Measurements from ENCODE around the gene CDH26.
"Not testable (repeated sequence)": the region's sequence is repeated elsewhere in the genome, so short reads cannot be mapped to it uniquely, and the experiment has no call there.

Gene CDH26

DNA sequence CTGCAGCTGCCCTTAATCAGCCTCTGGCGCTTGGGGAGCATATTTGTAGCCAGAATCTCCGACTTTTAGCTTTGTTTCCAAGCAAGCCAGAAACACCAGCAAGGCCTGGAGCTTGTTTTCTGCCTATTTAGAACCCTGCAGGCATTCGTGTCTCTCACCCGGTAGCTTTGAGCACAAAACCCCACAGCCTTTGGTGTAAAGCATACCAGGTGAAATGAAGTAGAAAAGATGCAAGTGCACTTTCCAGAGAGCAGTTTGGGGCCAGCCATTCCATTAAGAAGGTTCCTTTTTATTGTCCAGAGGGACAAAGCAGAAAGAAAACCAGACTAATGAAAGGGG lies 17.3 kb upstream of the CDH26 start:
- no peak for DNase-seq (ENCODE audit: low spot score)

DNA sequence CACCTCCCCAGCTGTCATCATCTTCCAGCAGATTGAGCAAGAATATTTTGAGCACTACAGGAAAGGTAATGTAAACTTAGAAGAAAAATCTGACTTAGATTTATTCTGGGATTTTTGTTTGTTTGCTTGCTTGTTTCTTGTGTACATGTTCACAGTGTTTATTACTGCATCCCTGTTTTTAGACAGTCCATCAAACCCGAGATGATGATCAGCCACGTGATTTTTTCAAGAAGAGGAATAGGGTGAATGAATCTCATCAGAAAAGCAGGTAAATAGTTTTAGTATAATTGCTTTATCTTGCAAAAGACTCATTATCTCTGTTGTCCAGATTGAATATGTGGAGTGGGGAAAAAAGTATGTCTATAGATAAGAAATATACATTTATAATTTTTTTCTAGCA lies 16.0 kb upstream of the CDH26 start:
- DNase-seq (ENCODE audit: low spot score): no peak

GRCh38 chr20:59944726-59945125 lies 13.5 kb upstream of the CDH26 start:
- DNase-seq (ENCODE audit: low spot score): no peak

DNA sequence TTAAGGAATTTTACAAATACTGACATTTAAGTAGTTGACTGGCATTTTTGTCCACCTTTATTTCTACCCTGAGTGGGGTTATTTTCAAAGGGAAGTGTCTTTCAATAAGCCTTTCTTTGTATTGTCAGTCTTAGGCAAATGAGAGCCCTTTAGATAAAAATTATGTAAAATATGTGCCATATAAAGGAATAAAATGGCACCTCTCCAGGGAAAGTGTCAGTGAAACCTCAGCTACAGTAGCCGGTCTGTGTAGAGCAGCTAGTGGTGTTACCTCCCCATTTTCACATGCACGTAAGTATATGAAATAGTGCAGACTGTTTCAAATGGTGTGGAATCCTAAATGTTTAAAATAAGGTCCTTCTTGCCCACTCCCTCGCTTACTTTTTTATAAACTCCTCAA lies 13.0 kb upstream of the CDH26 start:
- no peak for DNase-seq (ENCODE audit: low spot score)

GRCh38 chr20:59945731-59946130 lies 12.5 kb upstream of the CDH26 start:
- DNase-seq (ENCODE audit: low spot score): no peak

- DNase-seq (ENCODE audit: low spot score): no peak
These were observed 10.8 kb upstream of the CDH26 start for GRCh38 chr20:59947376-59947775.

DNA sequence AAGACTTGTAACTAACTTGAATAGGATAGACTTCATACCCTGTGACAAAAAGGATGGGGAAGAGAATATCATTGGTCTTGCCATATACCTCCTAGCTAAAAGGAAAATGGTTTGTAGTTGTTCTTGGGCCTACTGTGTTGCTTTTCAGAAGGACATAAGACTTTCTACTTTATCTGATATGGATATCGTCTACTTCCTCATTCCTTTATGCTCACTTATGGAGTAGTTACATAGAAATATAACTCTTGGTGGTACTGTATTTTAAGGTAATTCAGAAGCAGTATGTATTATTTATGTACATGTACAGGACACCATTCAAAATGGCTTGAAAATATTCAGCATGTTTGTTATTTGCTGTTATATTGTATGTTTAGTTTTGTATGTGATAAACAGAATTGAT lies 10.0 kb upstream of the CDH26 start:
- no peak for DNase-seq (ENCODE audit: low spot score)

- DNase-seq (ENCODE audit: low spot score): no peak
These were observed 9.1 kb upstream of the CDH26 start for GRCh38 chr20:59948828-59949720.

GRCh38 chr20:59949911-59950310 lies 8.3 kb upstream of the CDH26 start:
- DNase-seq (ENCODE audit: low spot score): no peak

GRCh38 chr20:59954718-59955117 lies 3.5 kb upstream of the CDH26 start:
- DNase-seq (ENCODE audit: low spot score): no peak

- no peak for DNase-seq (ENCODE audit: low spot score)
These were observed 3.0 kb upstream of the CDH26 start for GRCh38 chr20:59955131-59955796.

DNA sequence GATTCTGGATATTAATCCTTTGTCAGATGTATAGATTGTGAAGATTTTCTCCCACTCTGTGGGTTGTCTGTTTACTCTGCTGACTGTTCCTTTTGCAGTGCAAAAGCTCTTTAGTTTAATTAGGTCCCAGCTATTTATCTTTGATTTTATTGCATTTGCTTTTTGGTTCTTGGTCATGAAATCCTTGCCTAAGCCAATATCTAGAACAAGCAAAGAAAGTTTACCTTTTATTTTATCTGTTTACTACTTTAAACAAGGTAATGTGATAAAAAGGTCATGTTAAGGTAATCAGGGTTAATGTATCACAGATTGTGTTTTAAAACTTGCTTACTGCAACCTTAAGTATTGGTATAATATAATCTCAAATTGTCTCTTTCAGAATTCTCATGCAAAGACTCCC lies 655 bp upstream of the CDH26 start:
- not testable (repeated sequence) for DNase-seq (ENCODE audit: low spot score)

DNA sequence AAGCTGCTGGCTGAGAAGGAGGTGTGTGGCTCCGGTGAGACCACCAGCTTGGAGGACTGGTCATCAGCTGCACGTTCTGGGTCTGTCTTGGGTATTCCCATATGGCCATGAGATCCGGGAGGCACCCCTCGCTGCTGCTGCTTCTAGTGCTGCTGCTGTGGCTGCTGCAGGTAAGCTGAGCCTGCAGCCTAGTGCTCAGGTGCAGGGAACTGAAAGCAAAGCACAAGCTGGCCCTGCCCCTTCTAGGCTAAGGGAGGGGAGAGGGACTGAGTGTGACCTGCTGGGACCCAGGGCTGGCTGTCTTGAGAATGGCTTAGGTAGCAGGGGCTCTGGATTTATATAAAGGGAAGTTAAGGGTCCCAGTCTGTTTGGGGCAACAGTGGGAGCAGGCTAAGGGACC lies 403 bp downstream of the CDH26 start:
- DNase-seq (ENCODE audit: low spot score): no peak

DNA sequence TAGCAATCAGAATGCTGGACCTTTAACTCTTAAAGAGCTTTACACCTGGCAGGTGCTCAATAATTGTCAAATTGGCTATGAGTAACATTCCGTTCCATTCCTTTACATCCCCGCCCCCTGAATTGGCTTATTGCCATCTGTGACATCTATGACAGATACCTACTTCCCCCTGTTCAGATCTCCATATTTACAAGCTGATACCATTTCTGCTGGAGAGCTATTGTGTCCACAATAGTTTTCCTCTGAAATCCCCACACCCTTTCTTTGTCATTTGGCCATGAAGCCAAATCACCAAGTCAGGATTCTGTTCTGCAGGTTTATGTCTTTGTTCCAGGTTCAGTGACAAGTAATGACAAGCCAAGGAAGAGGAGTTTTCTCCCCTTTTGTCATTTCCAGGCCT lies 3.2 kb downstream of the CDH26 start:
- DNase-seq (ENCODE audit: low spot score): no peak

DNA sequence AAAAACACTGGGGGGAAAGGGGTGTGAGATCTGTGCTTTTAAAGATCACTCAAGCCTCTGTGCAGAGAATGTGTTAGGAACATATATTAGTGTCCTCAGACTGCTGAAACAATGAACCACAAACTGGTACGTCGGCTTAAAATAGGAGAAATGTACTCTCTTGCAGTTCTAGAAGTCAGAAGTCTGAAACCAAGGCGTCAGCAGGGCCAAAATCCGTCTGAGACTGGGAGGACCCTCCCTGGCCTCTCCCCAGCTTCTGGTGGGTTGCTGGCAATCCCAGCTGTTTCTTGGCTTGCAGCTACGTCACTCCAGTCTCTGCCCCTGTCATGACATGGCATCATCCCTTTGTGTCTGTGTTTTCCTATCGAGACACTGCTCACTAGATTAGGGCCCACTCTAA lies 3.9 kb downstream of the CDH26 start:
- no peak for DNase-seq (ENCODE audit: low spot score)

- DNase-seq (ENCODE audit: low spot score): no peak
These were observed 8.2 kb downstream of the CDH26 start for GRCh38 chr20:59966428-59966827.

DNA sequence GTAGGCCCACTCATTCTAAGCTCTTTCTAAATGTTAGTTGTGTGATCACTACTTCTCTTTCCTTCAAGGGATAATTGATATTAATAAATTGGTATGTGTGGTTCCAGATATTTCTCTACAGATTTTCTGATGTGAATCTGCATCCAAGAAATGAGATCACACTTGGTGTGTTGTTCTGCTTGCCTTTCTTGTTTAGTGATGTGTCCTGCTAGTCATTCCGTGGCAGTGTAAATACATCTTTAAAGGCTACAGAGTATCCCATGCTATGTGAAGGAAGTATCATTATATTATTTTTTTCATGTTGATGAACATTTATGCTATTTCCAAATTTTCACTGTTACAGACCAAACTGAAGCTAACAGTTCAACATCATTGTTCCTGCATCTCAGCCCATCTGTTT lies 13.2 kb downstream of the CDH26 start:
- DNase-seq (ENCODE audit: low spot score): no peak

DNA sequence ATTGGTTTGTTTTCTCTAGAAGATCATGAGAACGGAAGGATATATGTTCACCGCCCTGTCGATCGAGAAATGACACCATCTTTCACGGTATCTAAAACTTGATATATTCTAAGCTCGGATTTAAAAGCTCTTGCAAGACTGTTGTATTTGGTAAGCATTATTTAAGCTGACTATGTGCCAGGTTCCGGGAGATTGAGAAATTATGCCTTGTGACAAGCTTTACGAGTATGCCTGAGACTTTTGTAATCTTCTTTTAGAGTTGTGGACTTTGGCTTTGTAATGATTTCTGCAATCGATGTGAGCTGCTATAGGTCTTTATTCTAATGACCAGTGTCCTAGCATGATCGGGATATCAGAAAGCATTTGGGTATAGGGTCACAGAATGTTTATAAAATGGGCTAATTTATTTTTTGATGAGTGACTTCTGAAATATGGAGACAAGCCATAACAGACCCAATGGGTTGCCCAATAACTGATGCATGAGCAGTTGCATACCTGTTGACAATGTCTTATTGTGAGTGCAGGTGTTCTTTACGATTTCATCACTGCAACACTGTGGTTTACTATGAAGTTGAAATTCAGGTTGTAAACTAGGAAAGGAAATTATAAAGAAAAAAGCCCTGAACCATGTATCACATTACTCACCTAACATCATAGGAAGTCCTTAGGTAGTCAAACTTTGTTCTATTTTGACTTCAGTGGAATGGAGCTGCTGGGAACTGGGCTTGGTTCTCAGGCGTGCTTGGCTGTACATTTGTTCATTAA lies 14.0 kb downstream of the CDH26 start:
- DNase-seq (ENCODE audit: low spot score): no peak

DNA sequence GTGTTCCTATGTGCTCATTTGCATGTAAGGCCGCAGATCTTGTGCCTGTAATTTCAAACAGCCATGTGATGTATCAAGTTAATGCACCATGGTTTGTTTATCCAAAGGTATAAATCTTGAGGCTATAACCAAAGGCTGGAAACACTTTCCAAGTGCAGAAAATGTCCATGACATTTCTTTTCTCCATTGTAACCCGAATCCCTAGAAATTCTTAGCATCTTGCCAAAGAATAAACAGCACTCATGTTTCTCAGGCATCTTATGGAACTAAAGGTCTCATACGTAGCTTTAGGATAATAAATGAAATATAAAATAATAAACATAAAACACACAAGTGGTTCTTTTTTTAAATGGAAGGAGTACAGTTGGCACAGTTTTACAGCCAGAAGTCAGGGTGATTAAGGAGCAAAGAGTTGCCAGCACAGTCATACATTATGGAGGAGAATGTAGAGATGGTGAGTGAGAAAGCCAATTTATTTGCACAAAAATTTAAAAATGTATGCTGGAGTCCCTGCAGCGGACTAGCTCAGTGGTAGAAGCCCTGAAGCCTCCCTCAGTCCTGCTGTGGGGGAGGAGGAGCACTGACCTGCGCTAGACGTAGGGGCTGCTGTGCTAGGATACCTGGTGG lies 18.0 kb downstream of the CDH26 start:
- no peak for DNase-seq (ENCODE audit: low spot score)

DNA sequence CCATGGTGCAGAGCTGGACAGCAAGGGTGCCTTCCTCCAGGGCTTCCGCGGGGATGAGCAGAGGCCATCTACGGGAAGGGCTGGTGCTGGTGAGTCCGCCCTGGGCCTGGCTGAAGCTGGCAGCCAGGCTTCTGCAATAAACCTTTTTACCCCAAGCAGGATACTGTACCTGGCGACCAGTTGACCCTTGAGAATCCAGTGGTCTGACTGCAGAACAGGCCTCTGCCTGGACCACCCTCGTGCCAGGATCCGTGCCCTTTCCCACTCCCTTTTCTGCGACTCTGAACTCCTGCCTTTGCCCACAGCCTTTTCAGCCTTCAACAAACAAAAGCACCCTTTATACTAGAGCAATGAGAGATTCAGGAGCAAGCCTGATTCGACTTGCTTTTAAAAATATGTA lies 18.9 kb downstream of the CDH26 start:
- no peak for DNase-seq (ENCODE audit: low spot score)

DNA sequence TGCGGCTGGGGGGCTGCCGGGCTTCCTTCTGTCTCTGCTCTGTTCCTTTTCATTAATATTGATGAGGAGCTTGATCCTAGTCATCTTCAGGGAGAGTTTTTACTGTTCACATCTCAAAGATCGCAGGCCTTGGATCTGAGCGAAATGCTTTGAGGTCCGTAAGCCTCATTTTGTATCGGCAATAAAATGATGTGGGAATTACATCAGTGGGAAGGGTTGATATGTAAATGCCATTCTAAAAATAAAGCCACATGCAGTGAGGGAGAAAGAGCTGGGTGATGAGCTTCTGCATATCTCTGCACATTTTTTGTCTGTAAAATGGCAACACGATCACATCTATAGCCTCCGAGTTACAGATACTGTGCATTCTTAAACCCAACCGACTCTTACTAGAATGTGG lies 24.9 kb downstream of the CDH26 start:
- no peak for DNase-seq (ENCODE audit: low spot score)

DNA sequence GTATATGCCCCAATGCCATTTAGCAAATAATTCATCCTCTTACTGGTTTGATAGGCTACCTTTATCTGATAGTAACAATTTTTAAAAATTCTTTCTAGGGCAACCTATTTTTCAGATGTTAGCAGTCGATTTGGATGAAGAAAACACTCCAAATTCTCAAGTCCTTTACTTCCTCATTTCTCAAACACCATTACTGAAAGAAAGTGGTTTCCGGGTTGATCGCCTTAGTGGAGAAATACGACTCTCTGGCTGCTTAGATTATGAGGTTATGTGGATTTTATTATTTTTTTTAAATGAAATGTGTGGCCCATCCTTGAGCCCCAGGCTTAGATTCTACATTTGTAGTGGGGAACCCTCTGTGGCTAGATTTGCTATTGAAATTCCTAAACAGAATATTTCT lies 26.3 kb downstream of the CDH26 start:
- DNase-seq (ENCODE audit: low spot score): no peak

DNA sequence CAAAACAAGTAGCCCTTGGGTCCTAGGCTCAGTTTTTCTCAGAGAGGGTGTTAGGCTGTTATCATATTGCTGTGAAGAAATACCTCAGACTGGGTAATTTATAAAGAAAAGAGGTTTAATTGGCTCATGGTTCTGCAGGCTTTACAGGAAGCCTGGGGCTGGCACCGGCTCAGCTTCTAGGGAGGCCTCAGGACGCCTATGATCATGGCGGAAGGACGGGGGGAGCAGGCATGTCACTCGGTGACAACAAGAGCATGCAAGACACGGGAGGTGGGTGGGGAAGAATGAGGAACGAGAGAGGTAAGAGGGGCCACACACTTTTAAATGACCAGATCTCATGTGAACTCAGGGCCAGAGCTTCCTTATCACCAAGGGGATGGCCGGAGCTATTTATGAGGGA lies 26.9 kb downstream of the CDH26 start:
- no peak for DNase-seq (ENCODE audit: low spot score)

Data from HuH-7 (cell line).